EL (cell line): ENCODE results near the gene MYRIP.
"Not testable (repeated sequence)": the region's sequence is repeated elsewhere in the genome, so short reads cannot be mapped to it uniquely, and the experiment has no call there.

Source experiments
- DNase-seq: peaks from one replicate; pipeline ENCODE4 v3.0.0-alpha.2; 2016

MYRIP gene

GRCh38 chr3:39809181-39809994 lies at the start of gene MYRIP:
TSS of gene MYRIP (plus strand) at chr3:39809609. CDS start at chr3:39900817, 91,208 bp downstream.
- peak; percentile 49 for DNase-seq

GRCh38 chr3:39760325-39760724 lies 49.1 kb upstream of the MYRIP start:
- DNase-seq: no peak

- DNase-seq: no peak
Measured at GRCh38 chr3:39762537-39763070, 46.8 kb upstream of the MYRIP start.

GRCh38 chr3:39763390-39763789 lies 46.0 kb upstream of the MYRIP start:
- DNase-seq: no peak

- DNase-seq: no peak
Measured at GRCh38 chr3:39765575-39765974, 43.8 kb upstream of the MYRIP start.

GRCh38 chr3:39766433-39766832 lies 43.0 kb upstream of the MYRIP start:
- no peak for DNase-seq

GRCh38 chr3:39766909-39767308 lies 42.5 kb upstream of the MYRIP start:
- DNase-seq: not testable (repeated sequence)

GRCh38 chr3:39778168-39778567 lies 31.2 kb upstream of the MYRIP start:
- DNase-seq: not testable (repeated sequence)

GRCh38 chr3:39779511-39780230 lies 29.7 kb upstream of the MYRIP start:
- no peak for DNase-seq

- no peak for DNase-seq
Measured at GRCh38 chr3:39780352-39780751, 29.1 kb upstream of the MYRIP start.

GRCh38 chr3:39781025-39781424 lies 28.4 kb upstream of the MYRIP start:
- DNase-seq: no peak

- DNase-seq: no peak
Measured at GRCh38 chr3:39781632-39782031, 27.8 kb upstream of the MYRIP start.

GRCh38 chr3:39783680-39784079 lies 25.7 kb upstream of the MYRIP start:
- DNase-seq: no peak

GRCh38 chr3:39784922-39785321 lies 24.5 kb upstream of the MYRIP start:
- no peak for DNase-seq

- DNase-seq: no peak
Measured at GRCh38 chr3:39788128-39788883, 21.1 kb upstream of the MYRIP start.

GRCh38 chr3:39791603-39792002 lies 17.8 kb upstream of the MYRIP start:
- DNase-seq: no peak

- DNase-seq: no peak
Measured at GRCh38 chr3:39794880-39795279, 14.5 kb upstream of the MYRIP start.

GRCh38 chr3:39801216-39801615 lies 8.2 kb upstream of the MYRIP start:
- no peak for DNase-seq

GRCh38 chr3:39802486-39802885 lies 6.9 kb upstream of the MYRIP start:
- DNase-seq: not testable (repeated sequence)

- DNase-seq: no peak
Measured at GRCh38 chr3:39803956-39804355, 5.5 kb upstream of the MYRIP start.

- peak; percentile 28 for DNase-seq
Measured at GRCh38 chr3:39804951-39805350, 4.5 kb upstream of the MYRIP start.

- DNase-seq: no peak
Measured at GRCh38 chr3:39805650-39806049, 3.8 kb upstream of the MYRIP start.

GRCh38 chr3:39806820-39807219 lies 2.6 kb upstream of the MYRIP start:
- no peak for DNase-seq
